HG03521 (cell line): ENCODE results near the gene ARL4D.
"Not testable (repeated sequence)": the region's sequence is repeated elsewhere in the genome, so short reads cannot be mapped to it uniquely, and the experiment has no call there.

Experiments
- ATAC-seq: cut with Tn5 transposase; IDR thresholded peaks from one replicate; pipeline ENCODE4 v1.9.1; 2021; ENCODE audit warnings: mild to moderate bottlenecking, moderate library complexity; ENCODE audit not compliant: unreplicated experiment

Gene ARL4D

GRCh38 chr17:43393944-43394482 is 4.8 kb upstream of the ARL4D start:
- ATAC-seq: no peak

- not testable (repeated sequence) for ATAC-seq
These were observed 4.1 kb upstream of the ARL4D start for GRCh38 chr17:43394696-43395095.

DNA sequence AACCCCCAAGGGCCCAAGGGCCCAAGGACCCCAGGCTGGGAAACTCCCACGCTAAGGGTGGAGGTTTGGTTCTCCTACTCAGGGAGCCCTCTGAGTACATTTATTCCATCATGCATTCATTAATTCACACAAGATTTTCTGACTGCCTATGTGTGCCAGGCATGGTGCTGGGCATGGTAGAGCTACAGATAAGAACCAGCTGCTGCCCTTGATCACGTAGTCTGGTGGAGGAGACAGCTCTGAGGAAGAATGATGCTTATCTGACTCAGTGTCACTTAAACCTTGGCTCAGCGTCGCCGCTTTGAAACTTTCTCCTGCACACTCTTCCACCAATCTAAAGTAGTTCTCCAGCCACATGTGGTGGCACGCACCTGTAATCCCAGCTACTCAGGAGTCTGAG is 3.6 kb upstream of the ARL4D start:
- no peak for ATAC-seq

DNA sequence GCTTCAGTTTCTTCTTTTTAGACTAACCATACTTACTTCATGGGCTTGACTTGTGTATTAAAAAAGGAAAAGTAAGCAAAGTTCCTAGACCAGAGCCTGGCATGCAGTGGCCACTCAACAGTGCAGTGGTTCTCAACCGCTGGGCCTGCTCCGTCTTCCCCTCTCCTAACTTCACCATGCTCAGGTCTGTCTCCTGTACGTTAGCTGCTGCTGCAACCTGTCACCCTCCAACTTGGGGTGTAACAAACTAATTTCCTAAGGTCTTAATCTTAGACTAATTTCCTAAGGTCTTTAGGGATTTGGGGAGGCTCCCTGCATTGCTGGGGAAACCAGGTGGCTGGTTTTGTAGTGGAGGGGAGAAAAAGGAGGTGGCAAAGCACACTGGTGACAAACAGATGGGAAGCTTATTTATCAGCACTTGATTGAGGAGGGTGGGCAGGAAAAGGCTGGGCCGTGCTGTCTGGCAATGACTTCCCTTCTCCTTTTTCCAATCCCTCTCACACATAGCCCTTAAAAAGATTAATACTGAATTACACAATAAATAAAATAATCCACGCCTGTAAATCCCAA is 2.2 kb upstream of the ARL4D start:
- ATAC-seq: no peak

- ATAC-seq: no peak
These were observed 1.1 kb downstream of the ARL4D start for GRCh38 chr17:43399839-43400328.

- no peak for ATAC-seq
These were observed 2.3 kb downstream of the ARL4D start for GRCh38 chr17:43400943-43401717.

- ATAC-seq: no peak
These were observed 3.3 kb downstream of the ARL4D start for GRCh38 chr17:43402078-43402477.

- no peak for ATAC-seq
These were observed 3.8 kb downstream of the ARL4D start for GRCh38 chr17:43402567-43402966.

GRCh38 chr17:43403846-43404245 is 5.1 kb downstream of the ARL4D start:
- no peak for ATAC-seq

DNA sequence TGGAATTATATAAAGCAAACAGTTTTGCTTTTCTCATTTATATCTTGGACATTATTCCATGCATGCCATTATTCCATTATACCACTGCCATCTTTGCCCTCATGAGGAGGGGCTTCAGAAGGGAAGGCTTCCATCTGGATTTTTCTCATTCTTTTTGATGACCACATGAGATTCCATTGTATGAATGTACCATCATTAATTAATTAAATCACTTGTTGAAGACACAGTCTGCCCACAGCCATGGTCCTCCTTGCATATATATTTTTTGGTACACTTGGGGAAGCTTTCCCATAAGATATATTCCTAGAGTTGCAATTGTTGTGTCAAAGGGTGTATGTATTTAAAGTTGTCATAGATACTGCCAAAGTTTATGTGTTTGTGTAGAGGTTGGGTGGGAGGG is 7.1 kb downstream of the ARL4D start:
- no peak for ATAC-seq

- no peak for ATAC-seq
These were observed 8.2 kb downstream of the ARL4D start for GRCh38 chr17:43406676-43407645.

DNA sequence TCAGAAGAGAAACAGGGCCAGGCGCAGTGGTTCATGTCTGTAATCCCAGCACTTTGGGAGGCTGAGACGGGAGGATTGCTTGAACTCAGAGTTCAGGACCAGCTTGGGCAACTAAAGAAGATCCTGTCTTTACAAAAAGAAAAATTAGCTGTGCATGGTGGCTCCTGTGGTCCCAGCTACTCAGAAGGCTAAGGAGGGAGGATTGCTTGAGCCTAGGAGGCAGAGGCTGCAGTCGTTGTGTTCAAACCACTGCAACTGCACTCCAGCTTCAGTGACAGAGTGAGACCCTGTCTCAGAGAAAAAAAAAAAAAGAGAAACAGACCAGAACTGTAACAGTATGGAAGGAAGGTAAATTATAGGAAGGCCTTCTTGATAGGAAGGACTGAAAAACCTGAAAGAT is 10.3 kb downstream of the ARL4D start:
- no peak for ATAC-seq

DNA sequence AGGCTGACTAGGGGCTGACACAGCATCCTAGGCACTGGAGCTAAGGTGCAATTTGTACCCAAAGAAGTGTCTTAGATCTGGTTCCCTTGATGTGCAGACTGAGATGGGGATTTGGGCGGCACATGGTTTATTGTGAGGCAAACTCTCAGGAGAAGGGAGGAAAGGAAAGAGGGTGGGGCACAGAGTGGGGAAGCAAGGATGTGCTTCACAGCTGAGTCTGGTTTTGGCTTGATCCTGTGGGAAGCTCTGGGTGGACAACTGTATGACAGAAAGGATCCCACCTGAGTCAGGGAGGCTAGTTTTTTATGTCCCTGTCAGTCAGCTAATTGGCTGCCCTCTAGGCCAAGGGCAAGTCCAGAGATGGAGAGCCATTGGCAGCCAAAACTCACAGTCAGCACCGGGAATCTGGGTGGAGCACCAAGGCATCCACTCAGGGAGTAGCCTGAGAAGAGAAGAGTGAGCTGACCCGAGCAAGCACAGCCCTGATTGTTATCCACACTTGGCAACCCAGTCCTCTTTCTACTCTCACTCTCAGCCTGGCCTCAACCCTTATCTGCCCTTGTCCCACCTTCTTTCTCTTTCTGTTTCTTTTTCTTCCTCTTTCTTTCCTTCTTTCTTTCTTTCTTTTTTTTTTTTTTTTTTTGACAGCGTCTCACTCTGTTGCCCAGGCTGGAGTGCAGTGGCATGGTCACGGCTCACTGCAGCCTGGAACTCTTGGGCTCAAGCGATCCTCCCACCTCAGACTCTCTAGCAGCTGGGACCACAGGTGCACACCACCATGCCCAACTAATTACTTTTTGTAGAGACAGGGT is 12.0 kb downstream of the ARL4D start:
- ATAC-seq: no peak

DNA sequence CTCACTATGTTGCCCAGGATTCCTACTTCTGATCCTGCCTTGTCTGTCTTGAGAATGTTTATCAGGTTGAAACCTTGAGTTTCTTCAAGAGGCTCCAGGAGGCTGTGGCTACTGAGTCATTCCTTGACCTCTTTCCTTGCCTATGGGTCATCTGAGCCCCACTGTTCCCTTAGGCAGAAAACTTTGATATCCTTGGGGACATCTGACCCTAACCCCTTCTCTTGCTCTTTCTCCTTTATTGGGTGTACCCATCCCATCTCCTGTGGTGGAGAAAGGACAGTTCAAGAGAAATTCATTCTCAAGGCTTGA is 12.5 kb downstream of the ARL4D start:
- no peak for ATAC-seq

GRCh38 chr17:43411749-43412148 is 13.0 kb downstream of the ARL4D start:
- ATAC-seq: no peak

DNA sequence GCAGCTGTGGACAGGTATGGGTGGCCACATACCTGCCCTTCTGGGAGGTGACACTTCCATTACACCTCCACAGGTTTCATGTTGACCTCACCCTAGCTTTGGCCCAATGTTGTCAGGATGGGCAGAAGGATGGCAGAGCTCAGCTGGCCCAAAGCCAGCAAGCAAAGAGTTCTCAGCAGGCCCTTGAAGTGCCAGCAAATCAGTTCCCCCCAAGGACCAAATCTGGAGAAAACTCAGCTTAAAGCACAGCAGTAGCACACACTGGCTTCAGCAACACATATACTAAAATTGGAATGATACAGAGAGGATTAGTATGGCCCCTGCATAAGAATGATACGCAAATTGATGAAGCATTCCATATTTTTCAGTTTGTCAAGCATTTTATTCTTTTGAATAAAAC is 13.4 kb downstream of the ARL4D start:
- ATAC-seq: no peak

DNA sequence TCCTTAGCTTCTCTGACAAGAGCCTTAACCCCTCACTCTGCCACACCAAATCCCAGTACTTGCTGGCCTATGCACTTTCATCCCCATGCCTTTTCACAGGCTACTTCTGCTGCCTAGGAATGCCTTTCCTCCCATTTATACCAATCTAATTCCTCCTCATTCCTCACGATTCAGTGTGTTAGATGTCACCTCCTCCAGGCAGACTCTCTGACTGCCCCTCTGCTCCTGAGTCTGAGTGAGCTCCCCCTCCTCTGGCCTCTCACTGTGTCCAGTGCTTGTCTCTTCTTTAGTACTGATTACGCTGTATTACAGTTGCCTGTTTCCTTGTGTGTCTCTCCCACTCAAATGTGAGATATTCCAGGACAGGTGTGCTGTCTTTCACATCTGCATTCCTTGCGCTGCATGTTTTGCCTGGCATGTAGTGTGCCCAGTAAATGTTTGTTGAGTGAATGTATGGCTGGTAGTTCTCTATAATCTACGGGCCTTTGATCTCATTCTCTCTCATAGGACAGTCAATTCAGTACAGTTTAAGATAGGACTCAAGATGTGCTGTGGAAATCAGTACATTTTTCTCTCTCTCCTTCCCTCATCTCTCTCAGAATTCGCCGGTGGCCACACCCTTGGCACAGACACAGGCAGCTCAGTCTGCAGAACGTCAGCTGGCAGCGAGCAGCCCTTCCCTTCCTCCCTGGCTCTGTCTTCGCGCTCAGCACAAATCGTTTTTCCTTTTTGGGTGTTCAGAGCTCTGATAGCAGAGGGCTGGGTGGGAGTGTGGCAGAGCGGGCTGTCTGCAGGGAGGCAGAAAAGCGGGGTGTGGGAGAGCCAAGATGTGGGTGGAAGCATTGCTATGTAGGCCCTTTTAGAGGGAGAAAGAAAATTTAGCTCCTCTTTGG is 18.5 kb downstream of the ARL4D start:
- no peak for ATAC-seq

DNA sequence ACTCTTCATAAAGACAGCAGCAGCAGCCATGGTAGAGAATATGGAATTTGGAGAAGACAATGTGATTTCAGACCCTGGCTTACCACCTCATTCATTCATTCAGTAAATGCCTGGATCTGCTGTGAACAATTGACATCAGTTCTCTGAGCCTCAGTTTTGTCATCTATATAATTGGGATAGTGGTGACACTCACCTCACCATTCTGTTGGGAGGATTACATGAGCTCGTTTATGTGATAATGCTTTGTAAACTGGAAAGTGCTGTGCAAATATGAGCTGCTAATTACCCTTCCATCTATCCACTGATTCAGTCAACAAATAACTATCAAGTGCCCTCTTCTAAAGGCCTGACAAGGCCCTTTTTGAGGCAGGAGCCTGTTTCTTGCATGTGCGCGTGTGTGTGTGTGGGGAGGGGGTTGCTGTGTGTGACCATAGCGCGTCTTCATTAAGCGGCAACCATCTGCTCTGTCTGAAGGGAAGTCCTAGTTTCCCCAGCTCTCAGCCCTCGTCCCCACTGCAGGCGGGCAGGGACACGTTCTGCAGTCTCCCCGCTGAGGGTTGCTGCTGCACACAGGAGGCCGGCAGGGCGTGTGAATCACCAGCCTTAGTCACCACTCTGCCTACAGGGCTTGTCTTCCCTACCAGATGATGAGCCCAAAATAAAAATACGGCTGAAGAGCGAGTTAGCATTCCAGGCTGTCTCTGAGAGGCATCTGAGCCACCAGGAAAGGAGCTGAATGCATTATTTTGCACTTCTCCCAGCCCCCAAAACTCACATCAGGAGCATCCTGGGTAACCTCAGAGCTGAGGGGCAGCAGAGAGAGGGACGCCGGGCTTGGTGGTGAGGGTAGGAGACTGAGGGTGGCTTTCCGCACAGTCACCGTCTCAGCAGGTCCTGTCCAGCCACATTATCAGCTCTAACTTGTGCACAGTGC is 19.9 kb downstream of the ARL4D start:
- no peak for ATAC-seq
